ENCODE results near the gene GATA2. TPM values are rescaled to one million over a fixed set of nuclear protein-coding genes. Genes with fewer than 3 reads are reported as not detected.

The GATA2 gene
- total and polyA plus RNA-seq, 2 of the 8 experiments (the other 6 are each of a cell fraction or from before 2014, with no cell fraction given), result 0.03 to 0.30 TPM

- H3K56ac ChIP-seq (replicated peaks; ENCODE audit: insufficient read length, low read depth, low read length), result no peak overlapping the region
Observed at GRCh38 chr3:128447561-128448013, 45.4 kb downstream of the GATA2 start.

More at GRCh38 chr3:128447561-128448013, 45.4 kb downstream of the GATA2 start:
- no peak overlapping the region for H3K18ac ChIP-seq (ENCODE audit: extremely low read depth, low read length)
- no peak overlapping the region for H3K14ac ChIP-seq (ENCODE audit: insufficient read length)
- H3K23me2 ChIP-seq (ENCODE audit: low read depth, low read length), result peaks cover 11% of the 10 kb centered on the region; the same call in 1 of the 2 replicates
- no peak overlapping the region for H3K4me2 ChIP-seq (ENCODE audit: insufficient read depth in 1 of 2, low read depth in 2 of 2, low read length in 2 of 2)
- no peak overlapping the region for H3K9ac ChIP-seq (replicated peaks in 1 of 4; ENCODE audit: extremely low read depth in 1 of 4, low read depth in 3 of 4, low read length in 3 of 4)
- H2BK5ac ChIP-seq (ENCODE audit: low read depth, low read length), result no peak overlapping the region
- no peaks in the 10 kb centered on the region for H3K9me3 ChIP-seq (ENCODE audit: insufficient read depth in 2 of 2, low read depth in 1 of 2, low read length in 1 of 2)
- no peak overlapping the region for H4K5ac ChIP-seq (ENCODE audit: insufficient read length, low read depth, low read length)
- no peak overlapping the region for H3K4ac ChIP-seq (replicated peaks; ENCODE audit: insufficient read length, low read depth, low read length)
- H3K36me3 ChIP-seq (ENCODE audit: control insufficient read depth in 2 of 4, insufficient read depth in 4 of 4, low read length in 3 of 4), result no peaks in the 10 kb centered on the region
- no peak overlapping the region for H2BK20ac ChIP-seq (ENCODE audit: low read length)
- no peak overlapping the region for H3K27ac ChIP-seq (ENCODE audit: low read depth, low read length)
- no peak overlapping the region for H2BK15ac ChIP-seq (ENCODE audit: low read length)
- no peak overlapping the region for H2AFZ ChIP-seq (ENCODE audit: low read length)
- H3K79me1 ChIP-seq (ENCODE audit: low read depth, low read length), result no peaks in the 10 kb centered on the region; the same call in 1 of the 2 replicates
- no peaks in the 10 kb centered on the region for H3K4me1 ChIP-seq (replicated peaks in 1 of 4; ENCODE audit: control insufficient read depth in 3 of 4, insufficient read depth in 4 of 4, low read length in 3 of 4)
- CTCF ChIA-PET (ENCODE audit: partially characterized antibody), result interaction anchor here (1.0 to 4.0 kb wide), 3 partner anchors 8 to 22 kb away, joined by 3 to 28 read pairs (median 4); no protein-coding TSS in a partner anchor
- POLR2A ChIA-PET (ENCODE audit: partially characterized antibody), result interaction anchor here (0.9 to 1.5 kb wide), 2 partner anchors 9 to 13 kb away, joined by 3 to 4 read pairs; no protein-coding TSS in a partner anchor
- no peak overlapping the region for H2AK5ac ChIP-seq (ENCODE audit: low read depth, low read length)
- FAIRE-seq (no peak), DNase-seq (ENCODE audit: low read depth in 1 of 2, low spot score in 2 of 2) (no peak)
- H3K4me3 ChIP-seq (ENCODE audit: extremely low read depth in 1 of 4, insufficient read depth in 2 of 4, low read depth in 3 of 4, low read length in 4 of 4), result no peak overlapping the region
- no peak overlapping the region for H2BK120ac ChIP-seq (replicated peaks; ENCODE audit: low read depth, low read length)
- no peak overlapping the region for H2BK12ac ChIP-seq (ENCODE audit: low read depth, low read length)
- no peaks in the 10 kb centered on the region for H3K79me2 ChIP-seq (ENCODE audit: control insufficient read depth in 1 of 2, insufficient read depth in 2 of 2, low read length in 2 of 2)
- H4K20me1 ChIP-seq (replicated peaks in 1 of 2; ENCODE audit: control insufficient read depth in 1 of 2, insufficient read depth in 2 of 2, low read length in 2 of 2), result peaks cover 0 to 7% of the 10 kb centered on the region in 2 experiments
- no peak overlapping the region for H3K23ac ChIP-seq (ENCODE audit: insufficient read length)
- H3K27me3 ChIP-seq (replicated peaks in 1 of 4; ENCODE audit: control insufficient read depth in 3 of 4, extremely low read depth in 1 of 4, insufficient read depth in 3 of 4, low read length in 3 of 4), result peaks cover 0 to 2% (median 0%) of the 10 kb centered on the region in 4 experiments; a peak in 3 of 7 replicates
- H4K91ac ChIP-seq (replicated peaks; ENCODE audit: insufficient read length, low read length), result no peak overlapping the region
- H4K8ac ChIP-seq (ENCODE audit: extremely low read depth, insufficient read depth, low read length), result no peak overlapping the region; the same call in 1 of the 2 replicates
- 87% methylated on average over 3 of the region's 3 CpGs; no CpG with 5 or more reads in 1 of the 2 experiments for WGBS, 2 experiments (ENCODE audit: extremely low coverage in 1 of 2, insufficient coverage in 1 of 2, insufficient read length in 1 of 2, insufficient replicate concordance in 2 of 2, low coverage in 1 of 2, low lambda C conversion rate in 2 of 2, missing lambda C conversion rate in 1 of 2)
